ENCODE data around the gene TBC1D9. TPM values are rescaled to one million over a fixed set of nuclear protein-coding genes. Genes with fewer than 3 reads are reported as not detected.

TBC1D9 gene
- total and polyA plus RNA-seq, 2 of the 13 experiments (the other 11 are each of a cell fraction or from before 2014, with no cell fraction given): 11.9 to 12.2 TPM

- H2AFZ ChIP-seq (ENCODE audit: low read length): no peak overlapping the region
- no peak overlapping the region for H3K4me2 ChIP-seq (ENCODE audit: low read depth, low read length)
- no peaks in the 10 kb centered on the region for H4K20me1 ChIP-seq (ENCODE audit: insufficient read depth, low read length)
- no peaks in the 10 kb centered on the region for H3K79me2 ChIP-seq (ENCODE audit: insufficient read depth, low read length)
- H3K4me3 ChIP-seq (replicated peaks in 1 of 3; ENCODE audit: insufficient read depth in 1 of 3, low read depth in 2 of 3, low read length in 3 of 3): no peak overlapping the region
- H3K4me1 ChIP-seq (ENCODE audit: insufficient read depth, low read length): peaks cover 7% of the 10 kb centered on the region; the same call in 1 of the 2 replicates
- H3K27me3 ChIP-seq (ENCODE audit: control insufficient read depth in 1 of 2, insufficient read depth in 2 of 2, low read length in 2 of 2): no peaks in the 10 kb centered on the region
- no peak for DNase-seq (ENCODE audit: low spot score)
- FAIRE-seq: no peak
- intact Hi-C loops (cut with micrococcal nuclease; ENCODE audit: unreplicated experiment) (no loop called here), in situ Hi-C loops (cut with HindIII; ENCODE audit: extremely low pct_ligation_motif_present, low pct_unique_long_range_greater_than_20kb) (no loop called here)
- H3K36me3 ChIP-seq (replicated peaks in 1 of 2; ENCODE audit: control insufficient read depth in 1 of 2, insufficient read depth in 2 of 2, low read length in 2 of 2): no peaks in the 10 kb centered on the region
- H3K9ac ChIP-seq (ENCODE audit: insufficient read depth, low read depth, low read length): no peak overlapping the region
- CTCF ChIA-PET (ENCODE audit: low intra/inter-chr PET ratio, low total read pairs): no interaction called here
- no TSS peak for BruUV-seq (replicated peaks)
- no peaks in the 10 kb centered on the region for H3K9me3 ChIP-seq (ENCODE audit: low read length)
- POLR2A ChIA-PET: no interaction called here
- 39% methylated on average over 6 of the region's 6 CpGs for WGBS (ENCODE audit: low lambda C conversion rate)
- ATAC-seq: no peak
- H3K27ac ChIP-seq (ENCODE audit: extremely low read length, insufficient read depth, low read length): no peak overlapping the region
- TF ChIP-seq GPN1 (CRISPR knock-in tag; IDR thresholded peaks at IDR 0.05; ENCODE audit: borderline replicate concordance) (no peak), PCBP2 (optimal IDR thresholded peaks at IDR 0.05; ENCODE audit: low read depth, low read length, poor library complexity, severe bottlenecking) (no peak), HHEX (CRISPR knock-in tag; IDR thresholded peaks at IDR 0.05) (no peak), POLR2AphosphoS5 (IDR thresholded peaks at IDR 0.05; ENCODE audit: low read depth, low read length) (no peak), STAG1 (CRISPR knock-in tag; IDR thresholded peaks at IDR 0.05) (no peak), ZBTB25 (CRISPR knock-in tag; IDR thresholded peaks at IDR 0.05) (no peak), RFX1 (IDR thresholded peaks at IDR 0.05) (no peak), CREM (IDR thresholded peaks at IDR 0.05) (no peak), CREM (CRISPR knock-in tag; IDR thresholded peaks at IDR 0.05) (no peak), CCAR2 (optimal IDR thresholded peaks at IDR 0.05; ENCODE audit: low read depth, low read length) (no peak)
- TF ChIP-seq, protein P1, sequence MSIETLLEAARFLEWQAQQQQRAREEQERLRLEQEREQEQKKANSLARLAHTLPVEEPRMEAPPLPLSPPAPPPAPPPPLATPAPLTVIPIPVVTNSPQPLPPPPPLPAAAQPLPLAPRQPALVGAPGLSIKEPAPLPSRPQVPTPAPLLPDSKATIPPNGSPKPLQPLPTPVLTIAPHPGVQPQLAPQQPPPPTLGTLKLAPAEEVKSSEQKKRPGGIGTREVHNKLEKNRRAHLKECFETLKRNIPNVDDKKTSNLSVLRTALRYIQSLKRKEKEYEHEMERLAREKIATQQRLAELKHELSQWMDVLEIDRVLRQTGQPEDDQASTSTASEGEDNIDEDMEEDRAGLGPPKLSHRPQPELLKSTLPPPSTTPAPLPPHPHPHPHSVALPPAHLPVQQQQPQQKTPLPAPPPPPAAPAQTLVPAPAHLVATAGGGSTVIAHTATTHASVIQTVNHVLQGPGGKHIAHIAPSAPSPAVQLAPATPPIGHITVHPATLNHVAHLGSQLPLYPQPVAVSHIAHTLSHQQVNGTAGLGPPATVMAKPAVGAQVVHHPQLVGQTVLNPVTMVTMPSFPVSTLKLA (IDR thresholded peaks at IDR 0.05): no peak
- TF ChIP-seq, protein P2, sequence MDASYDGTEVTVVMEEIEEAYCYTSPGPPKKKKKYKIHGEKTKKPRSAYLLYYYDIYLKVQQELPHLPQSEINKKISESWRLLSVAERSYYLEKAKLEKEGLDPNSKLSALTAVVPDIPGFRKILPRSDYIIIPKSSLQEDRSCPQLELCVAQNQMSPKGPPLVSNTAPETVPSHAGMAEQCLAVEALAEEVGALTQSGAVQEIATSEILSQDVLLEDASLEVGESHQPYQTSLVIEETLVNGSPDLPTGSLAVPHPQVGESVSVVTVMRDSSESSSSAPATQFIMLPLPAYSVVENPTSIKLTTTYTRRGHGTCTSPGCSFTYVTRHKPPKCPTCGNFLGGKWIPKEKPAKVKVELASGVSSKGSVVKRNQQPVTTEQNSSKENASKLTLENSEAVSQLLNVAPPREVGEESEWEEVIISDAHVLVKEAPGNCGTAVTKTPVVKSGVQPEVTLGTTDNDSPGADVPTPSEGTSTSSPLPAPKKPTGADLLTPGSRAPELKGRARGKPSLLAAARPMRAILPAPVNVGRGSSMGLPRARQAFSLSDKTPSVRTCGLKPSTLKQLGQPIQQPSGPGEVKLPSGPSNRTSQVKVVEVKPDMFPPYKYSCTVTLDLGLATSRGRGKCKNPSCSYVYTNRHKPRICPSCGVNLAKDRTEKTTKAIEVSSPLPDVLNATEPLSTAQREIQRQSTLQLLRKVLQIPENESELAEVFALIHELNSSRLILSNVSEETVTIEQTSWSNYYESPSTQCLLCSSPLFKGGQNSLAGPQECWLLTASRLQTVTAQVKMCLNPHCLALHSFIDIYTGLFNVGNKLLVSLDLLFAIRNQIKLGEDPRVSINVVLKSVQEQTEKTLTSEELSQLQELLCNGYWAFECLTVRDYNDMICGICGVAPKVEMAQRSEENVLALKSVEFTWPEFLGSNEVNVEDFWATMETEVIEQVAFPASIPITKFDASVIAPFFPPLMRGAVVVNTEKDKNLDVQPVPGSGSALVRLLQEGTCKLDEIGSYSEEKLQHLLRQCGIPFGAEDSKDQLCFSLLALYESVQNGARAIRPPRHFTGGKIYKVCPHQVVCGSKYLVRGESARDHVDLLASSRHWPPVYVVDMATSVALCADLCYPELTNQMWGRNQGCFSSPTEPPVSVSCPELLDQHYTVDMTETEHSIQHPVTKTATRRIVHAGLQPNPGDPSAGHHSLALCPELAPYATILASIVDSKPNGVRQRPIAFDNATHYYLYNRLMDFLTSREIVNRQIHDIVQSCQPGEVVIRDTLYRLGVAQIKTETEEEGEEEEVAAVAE (CRISPR knock-in tag; IDR thresholded peaks at IDR 0.05; ENCODE audit: borderline replicate concordance): no peak
- TF ChIP-seq, protein P3, sequence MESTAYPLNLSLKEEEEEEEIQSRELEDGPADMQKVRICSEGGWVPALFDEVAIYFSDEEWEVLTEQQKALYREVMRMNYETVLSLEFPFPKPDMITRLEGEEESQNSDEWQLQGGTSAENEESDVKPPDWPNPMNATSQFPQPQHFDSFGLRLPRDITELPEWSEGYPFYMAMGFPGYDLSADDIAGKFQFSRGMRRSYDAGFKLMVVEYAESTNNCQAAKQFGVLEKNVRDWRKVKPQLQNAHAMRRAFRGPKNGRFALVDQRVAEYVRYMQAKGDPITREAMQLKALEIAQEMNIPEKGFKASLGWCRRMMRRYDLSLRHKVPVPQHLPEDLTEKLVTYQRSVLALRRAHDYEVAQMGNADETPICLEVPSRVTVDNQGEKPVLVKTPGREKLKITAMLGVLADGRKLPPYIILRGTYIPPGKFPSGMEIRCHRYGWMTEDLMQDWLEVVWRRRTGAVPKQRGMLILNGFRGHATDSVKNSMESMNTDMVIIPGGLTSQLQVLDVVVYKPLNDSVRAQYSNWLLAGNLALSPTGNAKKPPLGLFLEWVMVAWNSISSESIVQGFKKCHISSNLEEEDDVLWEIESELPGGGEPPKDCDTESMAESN (CRISPR knock-in tag; conservative IDR thresholded peaks at IDR 0.05): no peak
Measured at GRCh38 chr4:140774510-140774909, 18.3 kb upstream of the TBC1D9 start.

Data from HepG2 (cell line).